Erythroblast (primary cell): Measurements from ENCODE around the gene ZSWIM8.

ENCODE experiments used
- GATA1 ChIP-seq: IDR thresholded peaks from 2 replicates; pipeline ENCODE4 v1.6.1; 2011; ENCODE audit warnings: low read depth, mild to moderate bottlenecking, control low read depth, low read length, moderate library complexity
- POLR2A ChIP-seq: IDR thresholded peaks from 2 replicates; pipeline ENCODE4 v1.6.1; 2011; ENCODE audit warnings: mild to moderate bottlenecking, low read length

GRCh38 chr10:73840403-73841060 is 55.1 kb downstream of the ZSWIM8 start:
- TF ChIP-seq POLR2A (no peak), GATA1 (no peak)
